Measurements from ENCODE around the gene UBE2K.
"Not testable (repeated sequence)": the region's sequence is repeated elsewhere in the genome, so short reads cannot be mapped to it uniquely, and the experiment has no call there.

The UBE2K gene

DNA sequence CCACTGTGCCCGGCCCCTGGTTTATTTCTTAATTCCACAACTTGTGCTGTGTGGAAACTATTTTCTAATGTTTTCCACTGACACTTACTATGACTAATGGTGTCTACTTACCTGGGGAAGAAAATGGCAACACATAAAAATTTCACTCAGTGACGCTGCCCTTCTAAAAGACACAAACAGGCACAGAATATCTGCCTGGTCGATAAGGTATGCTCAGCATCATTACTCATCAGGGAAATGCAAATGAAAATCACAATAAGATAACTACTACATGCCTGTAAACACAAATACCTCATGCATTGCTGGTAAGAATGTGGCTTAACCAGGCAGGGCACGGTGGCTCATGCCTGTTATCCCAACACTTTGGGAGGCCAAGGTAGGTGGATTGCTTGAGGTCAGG, 61.6 kb downstream of the UBE2K start:
- in situ Hi-C loops (cut with HindIII; ENCODE audit: low pct_unique_long_range_greater_than_20kb, low sequenced_read_pairs), result no loop called here
- DNase-seq (ENCODE audit: low read depth in 1 of 2, low spot score in 1 of 2), result no peak
- no peak for TF ChIP-seq JUND (IDR thresholded peaks at IDR 0.05; ENCODE audit: low read depth)

DNA sequence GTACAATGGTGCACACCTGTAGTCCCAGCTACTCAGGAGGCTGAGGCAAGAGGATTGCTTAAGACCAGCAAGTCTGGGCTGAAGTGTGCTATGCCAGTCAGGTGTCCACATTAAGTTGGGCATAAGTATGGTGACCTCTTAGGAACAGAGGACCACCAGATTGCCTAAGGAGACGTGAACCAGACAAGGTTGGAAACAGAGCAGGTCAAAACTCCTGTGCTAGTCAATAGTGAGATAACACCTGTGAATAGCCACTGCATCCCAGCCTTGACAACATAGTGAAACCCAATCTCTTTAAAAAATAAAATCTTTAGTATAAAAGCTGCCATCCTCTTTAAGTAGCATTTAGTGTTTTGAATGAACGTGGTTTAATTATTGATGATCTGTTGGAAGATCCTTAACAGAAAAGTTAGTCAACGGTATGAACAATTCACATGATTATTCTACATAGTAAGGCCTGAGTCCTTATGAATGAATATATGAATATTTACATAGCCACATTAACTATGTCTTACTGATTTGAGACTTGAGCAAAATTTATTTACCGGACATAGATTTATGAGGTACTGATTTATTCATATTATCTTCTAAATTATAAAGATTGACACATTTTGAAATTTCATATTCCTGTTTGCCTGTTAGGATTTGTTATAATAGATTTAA, 63.2 kb downstream of the UBE2K start:
- in situ Hi-C loops (cut with HindIII; ENCODE audit: low pct_unique_long_range_greater_than_20kb, low sequenced_read_pairs), result no loop called here
- TF ChIP-seq JUND (IDR thresholded peaks at IDR 0.05; ENCODE audit: low read depth), result no peak
- DNase-seq (ENCODE audit: low read depth in 1 of 2, low spot score in 1 of 2), result no peak

DNA sequence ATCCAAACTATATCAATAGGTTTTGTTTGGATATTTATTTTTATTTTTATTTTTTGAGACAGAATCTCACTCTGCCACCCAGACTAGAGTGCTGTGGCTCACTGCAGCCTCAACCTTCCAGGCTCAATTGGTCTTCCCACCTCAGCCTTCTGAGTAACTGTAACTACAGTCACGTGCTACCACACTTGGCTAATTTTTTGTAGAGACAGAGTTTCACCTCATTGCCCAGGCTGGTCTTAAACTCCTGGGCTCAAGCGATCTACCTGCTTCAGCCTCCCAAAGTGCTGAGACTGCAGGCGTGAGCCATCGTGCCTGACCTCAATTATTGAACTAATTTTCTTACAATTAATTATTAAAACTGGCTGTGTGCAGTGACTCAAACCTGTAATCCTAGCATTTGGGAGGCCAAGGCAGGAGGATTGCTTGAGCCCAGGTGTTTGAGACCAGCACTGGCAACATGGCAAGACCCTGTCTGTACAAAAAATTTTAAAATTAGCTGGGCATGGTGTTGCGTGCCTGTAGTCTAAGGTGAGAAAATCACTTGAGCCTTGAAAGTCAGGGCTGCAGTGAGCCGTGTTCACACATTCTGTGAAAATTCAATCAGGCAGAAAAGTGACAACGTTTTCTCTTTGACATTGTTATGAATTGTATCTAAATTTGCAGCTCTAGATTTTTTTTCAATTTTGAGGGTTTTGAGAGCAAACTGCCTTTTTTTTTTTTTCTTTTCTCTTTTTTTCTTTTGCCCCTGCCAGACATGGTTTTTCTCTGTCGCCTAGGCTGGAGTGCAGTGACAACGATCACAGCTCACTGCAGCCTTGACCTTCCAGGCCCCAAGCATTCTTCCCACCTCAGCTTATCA, 66.0 kb downstream of the UBE2K start:
- in situ Hi-C loops (cut with HindIII; ENCODE audit: low pct_unique_long_range_greater_than_20kb, low sequenced_read_pairs), result no loop called here
- no peak for DNase-seq (ENCODE audit: low read depth in 1 of 2, low spot score in 1 of 2)

DNA sequence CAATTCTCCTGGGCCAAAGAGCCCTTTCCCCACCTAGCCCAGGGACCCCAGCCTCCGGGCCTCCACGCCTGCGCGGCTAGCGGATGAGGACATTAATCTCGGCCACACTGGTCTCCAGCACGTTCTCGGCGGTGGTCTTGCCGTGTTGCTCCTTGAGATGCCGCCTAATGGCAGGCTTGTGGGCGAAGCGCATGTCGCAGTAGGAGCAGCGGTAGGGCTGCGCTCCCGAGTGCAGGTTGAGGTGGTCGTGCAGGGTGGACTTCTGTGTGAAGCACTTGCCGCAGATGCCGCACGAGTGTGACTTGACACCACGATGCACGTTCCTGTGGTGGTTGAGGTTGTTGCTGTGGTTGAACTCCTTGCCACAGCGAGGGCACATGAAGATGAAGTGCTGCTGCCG, 72.1 kb downstream of the UBE2K start:
- in situ Hi-C loops (cut with HindIII; ENCODE audit: low pct_unique_long_range_greater_than_20kb, low sequenced_read_pairs), result no loop called here
- TF ChIP-seq JUND (IDR thresholded peaks at IDR 0.05; ENCODE audit: low read depth), result no peak
- DNase-seq (ENCODE audit: low read depth in 1 of 2, low spot score in 1 of 2), result no peak

More for the DNA sequence above, 66.0 kb downstream of the UBE2K start:
- TF ChIP-seq JUND (IDR thresholded peaks at IDR 0.05; ENCODE audit: low read depth), result no peak

DNA sequence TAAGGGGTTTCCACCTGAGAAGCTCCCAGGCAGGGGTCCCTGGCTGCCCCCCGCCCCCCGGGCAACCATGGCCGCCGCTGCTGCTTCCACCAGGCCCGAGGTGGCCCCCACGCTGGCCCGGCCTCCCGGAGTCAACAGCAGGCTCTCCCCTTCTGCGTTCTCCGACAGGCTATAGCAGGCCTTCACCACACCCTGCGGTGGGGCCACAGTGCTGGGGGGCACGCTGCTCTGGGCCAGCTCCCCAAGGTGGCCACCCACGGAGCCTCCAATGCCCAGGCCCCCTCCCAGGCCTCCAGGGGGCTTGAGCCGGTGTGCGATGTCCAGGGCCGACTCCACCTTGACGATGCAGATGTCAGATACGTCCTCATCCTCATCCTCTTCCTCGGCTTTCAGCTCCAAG, 72.5 kb downstream of the UBE2K start:
- DNase-seq (ENCODE audit: low read depth in 1 of 2, low spot score in 1 of 2), result no peak
- in situ Hi-C loops (cut with HindIII; ENCODE audit: low pct_unique_long_range_greater_than_20kb, low sequenced_read_pairs), result no loop called here
- no peak for TF ChIP-seq JUND (IDR thresholded peaks at IDR 0.05; ENCODE audit: low read depth)

DNA sequence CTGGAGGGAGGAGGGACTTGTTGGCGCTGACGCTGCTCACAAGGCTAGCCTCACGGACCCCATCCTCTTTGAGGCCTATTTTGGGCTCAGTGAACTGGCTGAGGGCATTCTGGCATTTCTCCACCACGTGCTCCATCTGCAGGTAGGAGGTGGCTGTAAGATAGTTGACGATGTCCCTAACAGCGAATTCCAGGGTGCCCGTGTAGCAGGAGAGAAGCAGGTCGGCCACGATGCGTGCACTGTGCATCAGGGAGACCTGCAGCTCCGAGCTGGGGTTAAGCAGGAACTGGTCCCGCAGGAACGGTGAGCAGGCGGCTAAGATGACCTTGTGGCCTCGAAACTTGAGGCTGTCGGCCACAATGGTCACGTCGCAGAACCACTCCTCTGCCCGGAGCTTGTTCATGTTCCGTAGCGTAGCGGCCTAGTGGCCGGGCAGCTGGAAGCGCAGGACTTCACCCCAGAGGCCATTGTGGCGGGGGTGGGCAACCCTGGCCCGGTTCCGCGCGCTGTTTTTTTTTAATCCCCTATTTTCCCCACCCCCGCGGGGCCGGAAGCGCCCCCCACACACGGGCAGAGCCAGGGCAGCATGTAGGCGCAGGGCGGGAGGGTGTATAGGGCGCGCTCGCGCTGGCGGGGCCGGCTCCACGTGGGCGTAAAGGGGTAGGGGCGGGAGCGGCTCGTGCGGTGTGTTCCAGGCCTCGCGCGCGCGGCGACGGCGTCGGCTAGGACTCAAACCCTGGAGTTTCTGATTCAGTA, 73.2 kb downstream of the UBE2K start:
- no peak for TF ChIP-seq JUND (IDR thresholded peaks at IDR 0.05; ENCODE audit: low read depth)
- in situ Hi-C loops (cut with HindIII; ENCODE audit: low pct_unique_long_range_greater_than_20kb, low sequenced_read_pairs), result no loop called here
- DNase-seq (ENCODE audit: low read depth in 1 of 2, low spot score in 1 of 2), result no peak

DNA sequence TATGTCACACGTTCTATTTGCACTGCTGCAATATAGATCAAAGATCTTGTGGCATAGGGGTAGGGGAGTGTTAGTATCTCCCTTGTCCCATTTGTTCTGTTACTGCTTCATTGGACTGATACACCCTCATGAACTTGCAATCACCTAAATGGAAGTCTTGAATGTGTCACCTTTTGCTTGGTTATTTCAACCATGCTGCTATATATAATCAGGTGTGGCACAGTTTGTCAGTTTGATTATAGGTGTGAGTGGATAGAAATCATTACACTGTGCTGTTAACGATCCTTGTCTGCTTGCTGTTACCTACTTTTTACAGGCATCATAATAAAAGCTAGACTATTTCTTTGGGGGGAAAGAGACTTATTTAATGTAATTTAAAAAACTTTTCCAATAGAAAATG, 84.1 kb downstream of the UBE2K start:
- DNase-seq (ENCODE audit: low read depth in 1 of 2, low spot score in 1 of 2); in situ Hi-C loops (cut with HindIII; ENCODE audit: low pct_unique_long_range_greater_than_20kb, low sequenced_read_pairs): not testable (repeated sequence)

DNA sequence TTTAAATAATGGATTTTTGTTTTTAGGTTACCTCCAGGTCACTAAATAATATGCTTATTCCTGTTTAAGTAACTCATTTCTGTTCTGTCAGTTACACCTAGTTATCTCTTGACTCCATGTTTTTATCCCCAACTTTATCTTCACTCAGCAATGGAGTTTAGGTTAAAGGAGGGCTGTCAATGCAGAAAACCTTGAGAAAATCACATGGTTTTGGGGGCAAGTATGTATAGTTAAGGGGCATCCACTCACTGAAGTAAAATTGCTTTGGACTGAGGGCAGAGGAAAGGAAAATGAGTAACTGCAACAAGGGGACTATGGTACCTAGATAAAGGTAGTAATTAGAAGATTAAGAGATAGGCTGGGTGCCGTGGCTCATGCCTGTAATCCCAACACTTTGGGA, 87.1 kb downstream of the UBE2K start:
- in situ Hi-C loops (cut with HindIII; ENCODE audit: low pct_unique_long_range_greater_than_20kb, low sequenced_read_pairs), result no loop called here
- no peak for TF ChIP-seq JUND (IDR thresholded peaks at IDR 0.05; ENCODE audit: low read depth)
- DNase-seq (ENCODE audit: low read depth in 1 of 2, low spot score in 1 of 2), result no peak

DNA sequence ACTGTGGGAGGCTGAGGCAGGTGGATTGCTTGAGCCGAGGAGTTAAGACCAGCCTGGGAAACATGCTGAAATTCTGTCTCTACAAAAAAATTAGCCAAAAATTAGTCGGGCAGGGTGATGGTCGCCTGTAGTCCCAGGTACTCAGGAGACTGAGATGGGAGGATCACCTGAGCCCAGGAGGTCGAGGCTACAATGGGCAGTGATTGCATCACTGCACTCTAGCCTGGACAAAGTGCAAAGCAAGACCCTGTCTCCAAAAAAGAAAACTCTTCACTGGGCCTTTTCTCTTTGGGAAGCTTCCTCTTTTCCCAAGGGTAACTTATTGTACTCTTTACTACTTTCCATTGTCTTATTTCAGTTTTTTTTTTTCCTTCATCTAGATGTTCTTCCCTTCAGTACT, 88.9 kb downstream of the UBE2K start:
- no peak for DNase-seq (ENCODE audit: low read depth in 1 of 2, low spot score in 1 of 2)
- in situ Hi-C loops (cut with HindIII; ENCODE audit: low pct_unique_long_range_greater_than_20kb, low sequenced_read_pairs), result no loop called here
- TF ChIP-seq JUND (IDR thresholded peaks at IDR 0.05; ENCODE audit: low read depth), result no peak

DNA sequence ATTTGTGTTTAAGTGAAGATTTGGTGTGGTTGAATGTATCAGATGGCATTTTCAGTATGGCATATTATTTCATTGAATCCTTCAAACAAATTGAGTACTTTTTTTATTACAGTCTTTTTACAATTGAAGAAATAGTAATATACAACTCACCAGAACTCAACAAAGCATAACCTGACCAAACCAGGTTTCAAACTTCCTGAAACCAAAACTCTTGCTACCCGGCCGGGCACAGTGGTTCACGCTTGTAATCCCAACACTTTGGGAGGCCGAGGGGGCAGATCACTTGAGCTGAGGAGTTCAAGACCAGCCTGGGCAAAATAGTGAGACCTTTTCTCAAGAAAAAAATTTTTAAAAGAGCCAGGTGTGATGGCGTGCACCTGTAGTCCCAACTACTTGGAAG, 94.2 kb downstream of the UBE2K start:
- TF ChIP-seq JUND (IDR thresholded peaks at IDR 0.05; ENCODE audit: low read depth), result no peak
- DNase-seq (ENCODE audit: low read depth in 1 of 2, low spot score in 1 of 2), result no peak
- in situ Hi-C loops (cut with HindIII; ENCODE audit: low pct_unique_long_range_greater_than_20kb, low sequenced_read_pairs), result no loop called here

DNA sequence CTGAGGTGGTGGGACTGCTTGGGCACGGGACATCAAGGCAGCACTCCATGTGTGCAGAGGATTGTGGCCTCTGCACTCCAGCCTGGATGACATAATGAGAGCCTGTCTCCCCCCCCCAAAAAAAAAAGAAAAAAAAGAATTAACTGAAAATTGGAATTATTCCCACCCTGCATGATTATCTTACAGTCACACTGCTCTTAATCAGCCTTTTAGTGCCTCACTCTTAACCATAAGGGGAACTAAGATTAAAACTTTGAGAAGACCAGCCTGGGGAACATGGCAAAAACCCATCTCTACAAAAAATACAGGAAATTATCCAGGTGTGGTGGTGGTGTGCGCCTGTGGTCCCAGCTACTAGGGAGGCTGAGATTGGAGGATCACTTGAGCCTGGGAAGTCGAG, 94.6 kb downstream of the UBE2K start:
- TF ChIP-seq JUND (IDR thresholded peaks at IDR 0.05; ENCODE audit: low read depth), result no peak
- in situ Hi-C loops (cut with HindIII; ENCODE audit: low pct_unique_long_range_greater_than_20kb, low sequenced_read_pairs), result no loop called here
- no peak for DNase-seq (ENCODE audit: low read depth in 1 of 2, low spot score in 1 of 2)

DNA sequence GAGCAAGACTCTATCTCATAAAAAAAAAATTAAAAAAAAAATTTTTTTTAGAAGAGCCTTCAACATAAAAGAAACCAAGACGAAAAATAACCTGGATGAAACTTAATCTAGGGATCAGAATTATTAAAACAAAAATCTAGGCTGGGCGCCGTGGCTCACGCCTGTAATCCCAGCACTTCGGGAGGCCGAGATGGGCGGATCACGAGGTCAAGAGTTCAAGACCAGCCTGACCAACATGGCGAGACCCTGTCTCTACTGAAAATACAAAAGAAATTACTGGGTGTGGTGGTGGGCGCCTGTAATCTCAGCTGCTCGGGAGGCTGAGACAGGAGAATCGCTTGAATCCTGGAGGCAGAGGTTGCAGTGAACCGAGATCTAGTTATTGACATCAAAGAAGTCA, 95.0 kb downstream of the UBE2K start:
- in situ Hi-C loops (cut with HindIII; ENCODE audit: low pct_unique_long_range_greater_than_20kb, low sequenced_read_pairs); DNase-seq (ENCODE audit: low read depth in 1 of 2, low spot score in 1 of 2): not testable (repeated sequence)

DNA sequence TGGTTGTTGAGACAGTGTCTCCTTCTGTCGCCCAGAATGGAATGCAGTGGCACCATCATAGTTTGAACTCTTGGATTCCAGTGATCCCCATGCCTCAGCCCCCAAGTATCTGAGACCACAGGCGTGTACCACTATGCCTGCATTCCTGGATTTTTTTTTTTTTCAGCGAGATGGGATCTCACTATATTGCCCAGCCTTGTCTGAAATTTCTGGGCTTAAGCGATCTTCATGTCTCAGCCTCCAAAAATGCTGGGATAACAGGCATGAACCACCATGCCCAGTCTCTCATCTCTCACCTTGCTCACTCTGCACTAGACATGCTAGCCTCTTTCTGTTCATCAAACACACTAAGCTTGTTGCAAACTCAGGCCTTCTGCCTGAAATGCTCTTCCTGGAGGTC, 104.1 kb downstream of the UBE2K start:
- no peak for TF ChIP-seq JUND (IDR thresholded peaks at IDR 0.05; ENCODE audit: low read depth)
- in situ Hi-C loops (cut with HindIII; ENCODE audit: low pct_unique_long_range_greater_than_20kb, low sequenced_read_pairs), result no loop called here
- DNase-seq (ENCODE audit: low read depth in 1 of 2, low spot score in 1 of 2), result no peak

Measured in T47D (cell line).